K562 (cell line): ENCODE results near the gene RPLP2. TPM values are rescaled to one million over a fixed set of nuclear protein-coding genes. Genes with fewer than 3 reads are reported as not detected.

Experiments
- ADNP ChIP-seq: fragments of 200-800 bp; sonication (Bioruptor generic); IDR thresholded peaks from 2 replicates; pipeline ENCODE4 v1.6.1; 2016; ENCODE audit warnings: missing genetic modification characterization, missing compliant biosample characterization
- FOXM1 ChIP-seq, 2 experiments: fragments of 450-650 bp in 1 of 2; sonication (generic) in 1 of 2; formaldehyde crosslinking in 1 of 2; IDR thresholded peaks; 2 replicates each; pipeline versions ENCODE4 v1.6.1 to v1.9.0; 2017 to 2022; ENCODE audit warnings: low read depth in 2 of 2, mild to moderate bottlenecking in 2 of 2, missing genetic modification reagents in 1 of 2, moderate library complexity in 1 of 2
- GABPA ChIP-seq: fragments of 200-800 bp; sonication (Bioruptor generic); conservative IDR thresholded peaks from 2 replicates; pipeline ENCODE4 v1.6.1; 2016; ENCODE audit warnings: low read depth, missing genetic modification characterization, missing compliant biosample characterization
- HNRNPLL ChIP-seq: fragments of 200-400 bp; formaldehyde crosslinking; IDR thresholded peaks from 2 replicates; pipeline ENCODE4 v1.6.1; 2017; ENCODE audit warnings: low read length, low read depth, mild to moderate bottlenecking; ENCODE audit not compliant: poor library complexity, severe bottlenecking
- KAT2B ChIP-seq: IDR thresholded peaks from one replicate; pipeline ENCODE4 v1.6.1; 2012; ENCODE audit warnings: low read depth, mild to moderate bottlenecking, control low read depth, inconsistent platforms, low read length, moderate library complexity
- MBD2 ChIP-seq: sonication (generic); IDR thresholded peaks from 2 replicates; pipeline ENCODE4 v1.6.1; 2016; ENCODE audit warnings: low read depth, borderline replicate concordance
- NFATC3 ChIP-seq: fragments of 450-650 bp; IDR thresholded peaks from 2 replicates; pipeline ENCODE4 v1.6.1; 2017; ENCODE audit warnings: mild to moderate bottlenecking
- PHB2 ChIP-seq: fragments of 450-650 bp; IDR thresholded peaks from 2 replicates; pipeline ENCODE4 v1.6.1; 2017; ENCODE audit warnings: low read depth
- POLR2AphosphoS2 ChIP-seq: IDR thresholded peaks from 2 replicates; pipeline ENCODE4 v1.6.1; 2012; ENCODE audit warnings: low read length, improper control_type of control experiment
- POLR2H ChIP-seq: IDR thresholded peaks from 2 replicates; pipeline ENCODE4 v1.6.1; 2016; ENCODE audit warnings: missing genetic modification characterization, low read depth, mild to moderate bottlenecking, control low read depth, missing compliant biosample characterization, moderate library complexity
- RBBP5 ChIP-seq: fragments of 200-600 bp; sonication (generic); IDR thresholded peaks from 2 replicates; pipeline ENCODE4 v1.6.1; 2012; ENCODE audit warnings: borderline replicate concordance, mild to moderate bottlenecking, low read length, control low read depth, inconsistent platforms; ENCODE audit not compliant: insufficient read depth, poor library complexity, severe bottlenecking
- RHOXF2B ChIP-seq: fragments of 250-450 bp; sonication (Bioruptor Pico); conservative IDR thresholded peaks from 2 replicates; pipeline ENCODE4 v1.5.1; 2021
- SP2 ChIP-seq: IDR thresholded peaks from 2 replicates; pipeline ENCODE4 v1.6.1; 2011; ENCODE audit warnings: mild to moderate bottlenecking, low read depth, low read length, moderate library complexity; ENCODE audit not compliant: poor library complexity, severe bottlenecking; ENCODE audit errors: extremely low read depth
- TAF15 ChIP-seq: fragments of 200-400 bp; formaldehyde crosslinking; IDR thresholded peaks from 2 replicates; pipeline ENCODE4 v1.6.1; 2017; ENCODE audit warnings: mild to moderate bottlenecking, low read depth, low read length, moderate library complexity
- TARDBP ChIP-seq: fragments of 450-650 bp; IDR thresholded peaks from 2 replicates; pipeline ENCODE4 v1.6.1; 2016
- ZBED1 ChIP-seq: IDR thresholded peaks from 2 replicates; pipeline ENCODE4 v1.6.1; 2014
- ZBTB1 ChIP-seq: sonication (generic); formaldehyde crosslinking; IDR thresholded peaks from 2 replicates; pipeline ENCODE4 v1.8.1; 2023; ENCODE audit warnings: missing genetic modification reagents, low read depth, mild to moderate bottlenecking, borderline replicate concordance
- ZNF239 ChIP-seq: fragments of 250-450 bp; sonication (Bioruptor Pico); IDR thresholded peaks from 2 replicates; pipeline ENCODE4 v1.4.0; 2020; ENCODE audit warnings: mild to moderate bottlenecking
- ZNF76 ChIP-seq: fragments of 250-450 bp; sonication (Bioruptor Pico); IDR thresholded peaks from 2 replicates; pipeline ENCODE4 v1.4.0; 2020; ENCODE audit warnings: mild to moderate bottlenecking, moderate library complexity, borderline replicate concordance
- polyA plus RNA-seq, 8 experiments: library from polyadenylated mRNA; depleted of rRNA in 4 of 8; stranded (reverse) in 5 of 8; unstranded in 3 of 8; fragments of >200 nt; fragmentation: Nextera tagmentation in 2 of 8; fragmentation: Illumina TruSeq in 1 of 8; extraction: Ambion mirVana in 2 of 8; extraction: Trizol in 1 of 8; gene quantifications; 2 replicates each; pipeline versions ENCODE4 v1.2.1 to v1.2.3, GENCODE V29; 2011 to 2014; ENCODE audit warnings: inconsistent platforms in 1 of 8, missing spikeins in 1 of 8
- total RNA-seq, 7 experiments: library from RNA; depleted of rRNA in 6 of 7; stranded (reverse); fragments of >200 nt in 6 of 7; fragmentation: Illumina TruSeq in 2 of 7; extraction: Trizol in 2 of 7; gene quantifications; 2 replicates each; pipeline versions ENCODE4 v1.2.1 to v1.2.3, GENCODE V29; 2011 to 2021; ENCODE audit warnings: low replicate concordance in 1 of 7
- TF ChIP-seq, protein P1 (sequence below): fragments of 250-450 bp; sonication (Bioruptor Pico); IDR thresholded peaks from 2 replicates; pipeline ENCODE4 v1.5.0; 2021
- TF ChIP-seq, protein P2 (sequence below): sonication (generic); formaldehyde crosslinking; IDR thresholded peaks from 2 replicates; pipeline ENCODE4 v1.8.0; 2022; ENCODE audit warnings: mild to moderate bottlenecking, missing genetic modification reagents
- TF ChIP-seq, protein P3 (sequence below): IDR thresholded peaks from 3 replicates; pipeline ENCODE4 v1.6.1; 2011; ENCODE audit warnings: borderline replicate concordance, mild to moderate bottlenecking, moderate library complexity; ENCODE audit not compliant: insufficient read length; ENCODE audit errors: extremely low read depth
- TF ChIP-seq, protein P4 (sequence below): sonication (generic); IDR thresholded peaks from 2 replicates; pipeline ENCODE4 v1.6.1; 2016

Gene RPLP2
- total and polyA plus RNA-seq, 9 of the 15 experiments (the other 6 are each of a cell fraction or from before 2014, with no cell fraction given): 528 to 3,807 (median 1,633) TPM

DNA sequence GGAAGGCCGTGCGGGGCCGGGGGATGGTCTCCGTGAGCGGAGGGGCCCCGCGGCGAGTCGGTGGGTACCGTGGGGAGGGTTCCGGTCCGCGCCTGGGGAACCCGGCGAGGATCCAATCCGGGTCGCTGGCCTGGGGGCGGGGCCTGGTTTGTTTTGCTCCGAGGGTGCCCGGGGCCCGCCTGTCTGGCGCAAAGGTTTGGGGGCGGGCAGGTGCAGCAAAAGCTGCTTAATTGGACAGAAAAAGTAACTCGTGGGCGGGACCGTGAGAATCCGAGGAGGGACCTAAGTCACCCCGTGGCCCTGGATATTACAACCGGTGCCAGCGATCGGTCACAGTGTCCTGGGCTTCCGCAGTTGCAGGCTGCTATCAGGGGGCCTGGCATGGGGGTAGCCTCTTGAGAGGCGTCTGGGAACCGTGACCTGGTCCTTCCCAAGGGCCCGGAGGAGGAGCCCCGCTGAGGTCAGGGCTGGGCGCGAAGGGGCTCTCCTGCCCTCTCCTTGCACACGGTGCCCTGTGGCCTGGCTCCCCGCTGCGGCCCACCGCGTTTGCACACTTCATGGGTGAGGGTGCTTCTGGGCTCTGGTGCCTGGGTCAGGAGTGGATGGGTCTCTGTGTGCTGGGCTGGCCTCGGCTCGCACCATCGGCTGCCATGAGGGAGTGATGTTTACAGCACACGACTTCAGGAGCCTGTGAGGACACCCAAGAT, 10.3 kb downstream of the RPLP2 start (continued):
- TF ChIP-seq RBBP5 (no peak), POLR2AphosphoS2 (no peak), PHB2 (no peak), SP2 (no peak), HNRNPLL (no peak), RHOXF2B (CRISPR knock-in tag) (no peak), ZNF239 (CRISPR knock-in tag) (no peak), FOXM1 (IDR thresholded peaks at IDR 0.05; ENCODE audit: low read depth) (no peak), FOXM1 (CRISPR knock-in tag; IDR thresholded peaks at IDR 0.05; ENCODE audit: low read depth) (no peak; the same call in 1 of the 2 replicates), NFATC3 (no peak), TARDBP (no peak), ADNP (tag) (no peak), GABPA (tag) (peak; percentile 83), ZBED1 (no peak), ZBTB1 (CRISPR knock-in tag) (no peak), KAT2B (no peak), POLR2H (no peak), ZNF76 (CRISPR knock-in tag) (no peak), TAF15 (no peak), MBD2 (no peak)
- TF ChIP-seq, protein P1, sequence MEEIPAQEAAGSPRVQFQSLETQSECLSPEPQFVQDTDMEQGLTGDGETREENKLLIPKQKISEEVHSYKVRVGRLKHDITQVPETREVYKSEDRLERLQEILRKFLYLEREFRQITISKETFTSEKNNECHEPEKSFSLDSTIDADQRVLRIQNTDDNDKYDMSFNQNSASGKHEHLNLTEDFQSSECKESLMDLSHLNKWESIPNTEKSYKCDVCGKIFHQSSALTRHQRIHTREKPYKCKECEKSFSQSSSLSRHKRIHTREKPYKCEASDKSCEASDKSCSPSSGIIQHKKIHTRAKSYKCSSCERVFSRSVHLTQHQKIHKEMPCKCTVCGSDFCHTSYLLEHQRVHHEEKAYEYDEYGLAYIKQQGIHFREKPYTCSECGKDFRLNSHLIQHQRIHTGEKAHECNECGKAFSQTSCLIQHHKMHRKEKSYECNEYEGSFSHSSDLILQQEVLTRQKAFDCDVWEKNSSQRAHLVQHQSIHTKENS (CRISPR knock-in tag): no peak
- TF ChIP-seq, protein P2, sequence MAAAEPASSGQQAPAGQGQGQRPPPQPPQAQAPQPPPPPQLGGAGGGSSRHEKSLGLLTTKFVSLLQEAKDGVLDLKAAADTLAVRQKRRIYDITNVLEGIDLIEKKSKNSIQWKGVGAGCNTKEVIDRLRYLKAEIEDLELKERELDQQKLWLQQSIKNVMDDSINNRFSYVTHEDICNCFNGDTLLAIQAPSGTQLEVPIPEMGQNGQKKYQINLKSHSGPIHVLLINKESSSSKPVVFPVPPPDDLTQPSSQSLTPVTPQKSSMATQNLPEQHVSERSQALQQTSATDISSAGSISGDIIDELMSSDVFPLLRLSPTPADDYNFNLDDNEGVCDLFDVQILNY: no peak
- TF ChIP-seq, protein P3, sequence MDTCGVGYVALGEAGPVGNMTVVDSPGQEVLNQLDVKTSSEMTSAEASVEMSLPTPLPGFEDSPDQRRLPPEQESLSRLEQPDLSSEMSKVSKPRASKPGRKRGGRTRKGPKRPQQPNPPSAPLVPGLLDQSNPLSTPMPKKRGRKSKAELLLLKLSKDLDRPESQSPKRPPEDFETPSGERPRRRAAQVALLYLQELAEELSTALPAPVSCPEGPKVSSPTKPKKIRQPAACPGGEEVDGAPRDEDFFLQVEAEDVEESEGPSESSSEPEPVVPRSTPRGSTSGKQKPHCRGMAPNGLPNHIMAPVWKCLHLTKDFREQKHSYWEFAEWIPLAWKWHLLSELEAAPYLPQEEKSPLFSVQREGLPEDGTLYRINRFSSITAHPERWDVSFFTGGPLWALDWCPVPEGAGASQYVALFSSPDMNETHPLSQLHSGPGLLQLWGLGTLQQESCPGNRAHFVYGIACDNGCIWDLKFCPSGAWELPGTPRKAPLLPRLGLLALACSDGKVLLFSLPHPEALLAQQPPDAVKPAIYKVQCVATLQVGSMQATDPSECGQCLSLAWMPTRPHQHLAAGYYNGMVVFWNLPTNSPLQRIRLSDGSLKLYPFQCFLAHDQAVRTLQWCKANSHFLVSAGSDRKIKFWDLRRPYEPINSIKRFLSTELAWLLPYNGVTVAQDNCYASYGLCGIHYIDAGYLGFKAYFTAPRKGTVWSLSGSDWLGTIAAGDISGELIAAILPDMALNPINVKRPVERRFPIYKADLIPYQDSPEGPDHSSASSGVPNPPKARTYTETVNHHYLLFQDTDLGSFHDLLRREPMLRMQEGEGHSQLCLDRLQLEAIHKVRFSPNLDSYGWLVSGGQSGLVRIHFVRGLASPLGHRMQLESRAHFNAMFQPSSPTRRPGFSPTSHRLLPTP: no peak
- TF ChIP-seq, protein P4, sequence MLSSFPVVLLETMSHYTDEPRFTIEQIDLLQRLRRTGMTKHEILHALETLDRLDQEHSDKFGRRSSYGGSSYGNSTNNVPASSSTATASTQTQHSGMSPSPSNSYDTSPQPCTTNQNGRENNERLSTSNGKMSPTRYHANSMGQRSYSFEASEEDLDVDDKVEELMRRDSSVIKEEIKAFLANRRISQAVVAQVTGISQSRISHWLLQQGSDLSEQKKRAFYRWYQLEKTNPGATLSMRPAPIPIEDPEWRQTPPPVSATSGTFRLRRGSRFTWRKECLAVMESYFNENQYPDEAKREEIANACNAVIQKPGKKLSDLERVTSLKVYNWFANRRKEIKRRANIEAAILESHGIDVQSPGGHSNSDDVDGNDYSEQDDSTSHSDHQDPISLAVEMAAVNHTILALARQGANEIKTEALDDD: no peak
